OCI-LY7 (cell line): ENCODE data around the gene CCDC187.

Experiments
- EZH2phosphoT487 ChIP-seq: fragments of 200-600 bp; sonication (generic); IDR thresholded peaks from 2 replicates; pipeline ENCODE4 v1.6.1; 2018; ENCODE audit warnings: low read depth, borderline replicate concordance, mild to moderate bottlenecking, mixed run types, antibody characterized with exemption, low read length, moderate library complexity, mixed read lengths
- TF ChIP-seq, protein P1 (sequence below): fragments of 200-600 bp; sonication (generic); conservative IDR thresholded peaks from 2 replicates; pipeline ENCODE4 v1.5.1; 2014; ENCODE audit warnings: mild to moderate bottlenecking, antibody characterized with exemption, low read length, moderate library complexity, mixed read lengths

DNA sequence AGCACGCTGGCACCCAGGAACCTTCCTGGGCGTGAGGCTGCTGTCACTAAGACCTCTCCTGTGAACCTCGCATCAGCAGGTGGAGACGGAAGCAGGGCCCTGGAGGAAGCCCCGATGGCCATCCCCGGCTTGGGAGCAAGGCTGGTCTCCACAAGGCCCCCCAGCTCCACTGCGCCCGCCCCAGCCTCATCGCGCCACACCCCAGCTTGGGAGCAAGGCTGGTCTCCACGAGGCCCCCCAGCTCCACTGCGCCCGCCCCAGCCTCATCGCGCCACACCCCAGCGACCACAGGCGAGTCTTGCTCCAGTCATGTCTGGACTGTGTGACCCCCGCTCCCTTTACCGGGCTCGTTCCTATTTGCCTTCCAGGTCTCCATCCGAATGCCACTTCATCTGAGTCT lies 69.3 kb downstream of the CCDC187 start:
- TF ChIP-seq, protein P1, sequence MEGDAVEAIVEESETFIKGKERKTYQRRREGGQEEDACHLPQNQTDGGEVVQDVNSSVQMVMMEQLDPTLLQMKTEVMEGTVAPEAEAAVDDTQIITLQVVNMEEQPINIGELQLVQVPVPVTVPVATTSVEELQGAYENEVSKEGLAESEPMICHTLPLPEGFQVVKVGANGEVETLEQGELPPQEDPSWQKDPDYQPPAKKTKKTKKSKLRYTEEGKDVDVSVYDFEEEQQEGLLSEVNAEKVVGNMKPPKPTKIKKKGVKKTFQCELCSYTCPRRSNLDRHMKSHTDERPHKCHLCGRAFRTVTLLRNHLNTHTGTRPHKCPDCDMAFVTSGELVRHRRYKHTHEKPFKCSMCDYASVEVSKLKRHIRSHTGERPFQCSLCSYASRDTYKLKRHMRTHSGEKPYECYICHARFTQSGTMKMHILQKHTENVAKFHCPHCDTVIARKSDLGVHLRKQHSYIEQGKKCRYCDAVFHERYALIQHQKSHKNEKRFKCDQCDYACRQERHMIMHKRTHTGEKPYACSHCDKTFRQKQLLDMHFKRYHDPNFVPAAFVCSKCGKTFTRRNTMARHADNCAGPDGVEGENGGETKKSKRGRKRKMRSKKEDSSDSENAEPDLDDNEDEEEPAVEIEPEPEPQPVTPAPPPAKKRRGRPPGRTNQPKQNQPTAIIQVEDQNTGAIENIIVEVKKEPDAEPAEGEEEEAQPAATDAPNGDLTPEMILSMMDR = no peak
- no peak for TF ChIP-seq EZH2phosphoT487
